Upper lobe of right lung (tissue), 1 donor: ENCODE results near the gene ARHGAP40. TPM values are rescaled to one million over a fixed set of nuclear protein-coding genes. Genes with fewer than 3 reads are reported as not detected.

Source experiments
- ATAC-seq: fragments of 200-7000 bp; cut with Tn5 transposase; one replicate; pipeline ENCODE4 v1.9.1; 2020; ENCODE audit warnings: mild to moderate bottlenecking, moderate library complexity
- DNase-seq: peaks from one replicate; pipeline ENCODE4 v3.0.0-alpha.2; 2020
- H3K27ac ChIP-seq: fragments of 200-600 bp; one replicate; pipeline ENCODE4 v1.8.0; 2022
- H3K27me3 ChIP-seq: fragments of 200-600 bp; one replicate; pipeline ENCODE4 v1.8.0; 2022; ENCODE audit warnings: mild to moderate bottlenecking
- H3K36me3 ChIP-seq: fragments of 200-600 bp; one replicate; pipeline ENCODE4 v1.8.0; 2022
- H3K4me1 ChIP-seq: fragments of 200-600 bp; one replicate; pipeline ENCODE4 v1.8.0; 2022
- H3K4me3 ChIP-seq: fragments of 200-600 bp; one replicate; pipeline ENCODE4 v1.8.0; 2022; ENCODE audit warnings: mild to moderate bottlenecking
- H3K9me3 ChIP-seq: fragments of 200-600 bp; one replicate; pipeline ENCODE4 v1.8.0; 2022
- CTCF ChIP-seq: fragments of 200-600 bp; IDR thresholded peaks from one replicate; pipeline ENCODE4 v1.8.0; 2022; ENCODE audit warnings: antibody characterized with exemption
- intact Hi-C: fragments of 100-400 bp; cut with DNase I; formaldehyde crosslinking; loops from one replicate; pipeline ENCODE4 v1.11.0; 2022
- total RNA-seq: library from RNA; stranded (reverse); fragmentation: NEBNext Ultra II Directional; extraction: Animal tissue kit (Norgen Biotek cat#: 25700); gene quantifications from one replicate; pipeline ENCODE4 v1.2.1, GENCODE V29; 2021
- donor health status: DM: no; HTN: yes; CAD: no; lungs with severe emphysema.

ARHGAP40 gene
- total RNA-seq, 1 donor from 2014 or later: 0.72 TPM

DNA sequence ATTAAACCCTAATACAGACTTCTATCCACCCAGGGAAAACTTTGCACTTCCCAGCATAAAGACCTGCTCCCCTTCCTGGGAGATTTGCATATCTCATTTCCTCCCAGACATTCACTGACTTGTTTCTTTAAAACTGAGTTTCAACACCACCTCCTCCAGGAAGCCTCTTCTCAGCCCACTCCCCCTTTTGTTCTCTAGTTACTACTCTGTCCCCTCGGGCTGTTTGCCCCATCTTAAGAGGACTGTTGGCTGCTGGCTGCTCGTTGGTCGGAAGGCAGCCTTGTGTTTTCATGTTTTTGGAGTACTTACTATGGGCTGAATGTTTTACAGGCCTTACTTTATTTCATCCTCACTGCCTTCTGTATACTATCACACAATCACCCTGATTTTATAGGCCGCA is 6.6 kb downstream of the ARHGAP40 start:
- ATAC-seq: peak; percentile 40
- no peak overlapping the region for H3K4me3 ChIP-seq
- no peaks in the 10 kb centered on the region for H3K36me3 ChIP-seq
- DNase-seq: no peak
- no peak overlapping the region for H3K27ac ChIP-seq
- H3K27me3 ChIP-seq: peaks cover 9% of the 10 kb centered on the region
- intact Hi-C loops: no loop called here
- H3K4me1 ChIP-seq: no peaks in the 10 kb centered on the region
- no peaks in the 10 kb centered on the region for H3K9me3 ChIP-seq
- TF ChIP-seq CTCF: no peak

DNA sequence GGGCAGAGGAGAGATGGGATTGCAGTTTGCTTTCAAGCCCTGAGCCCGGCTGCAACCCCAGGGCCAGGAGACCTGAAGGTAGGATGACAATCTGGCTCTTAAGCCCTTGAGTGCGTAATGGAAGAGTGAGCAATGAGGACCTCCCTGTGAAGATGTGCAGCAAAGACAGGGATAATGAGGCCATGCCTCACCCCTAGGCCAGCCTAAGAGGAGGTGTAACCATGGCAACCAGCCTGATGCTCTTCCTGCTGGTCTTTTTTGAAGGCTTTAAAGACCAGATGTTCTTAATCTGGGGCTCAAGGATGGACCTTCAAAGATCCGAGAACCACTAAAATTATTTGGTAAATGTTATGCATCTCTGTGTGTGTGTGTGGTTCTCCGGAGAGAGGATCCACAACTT is 8.2 kb downstream of the ARHGAP40 start:
- Histone ChIP-seq H3K9me3 (no peaks in the 10 kb centered on the region), H3K4me3 (no peak overlapping the region), H3K27ac (no peak overlapping the region), H3K36me3 (no peaks in the 10 kb centered on the region), H3K27me3 (peaks cover 4% of the 10 kb centered on the region), H3K4me1 (no peaks in the 10 kb centered on the region)
- intact Hi-C loops: no loop called here
- no peak for TF ChIP-seq CTCF
- no peak for DNase-seq
- no peak for ATAC-seq

- Histone ChIP-seq H3K9me3 (no peaks in the 10 kb centered on the region), H3K27me3 (peaks cover 4% of the 10 kb centered on the region), H3K27ac (no peak overlapping the region), H3K4me3 (no peak overlapping the region), H3K4me1 (no peaks in the 10 kb centered on the region), H3K36me3 (no peaks in the 10 kb centered on the region)
- intact Hi-C loops: no loop called here
- DNase-seq: no peak
- no peak for TF ChIP-seq CTCF
- ATAC-seq: no peak
Observed at GRCh38 chr20:38610521-38610920, 8.9 kb downstream of the ARHGAP40 start.

DNA sequence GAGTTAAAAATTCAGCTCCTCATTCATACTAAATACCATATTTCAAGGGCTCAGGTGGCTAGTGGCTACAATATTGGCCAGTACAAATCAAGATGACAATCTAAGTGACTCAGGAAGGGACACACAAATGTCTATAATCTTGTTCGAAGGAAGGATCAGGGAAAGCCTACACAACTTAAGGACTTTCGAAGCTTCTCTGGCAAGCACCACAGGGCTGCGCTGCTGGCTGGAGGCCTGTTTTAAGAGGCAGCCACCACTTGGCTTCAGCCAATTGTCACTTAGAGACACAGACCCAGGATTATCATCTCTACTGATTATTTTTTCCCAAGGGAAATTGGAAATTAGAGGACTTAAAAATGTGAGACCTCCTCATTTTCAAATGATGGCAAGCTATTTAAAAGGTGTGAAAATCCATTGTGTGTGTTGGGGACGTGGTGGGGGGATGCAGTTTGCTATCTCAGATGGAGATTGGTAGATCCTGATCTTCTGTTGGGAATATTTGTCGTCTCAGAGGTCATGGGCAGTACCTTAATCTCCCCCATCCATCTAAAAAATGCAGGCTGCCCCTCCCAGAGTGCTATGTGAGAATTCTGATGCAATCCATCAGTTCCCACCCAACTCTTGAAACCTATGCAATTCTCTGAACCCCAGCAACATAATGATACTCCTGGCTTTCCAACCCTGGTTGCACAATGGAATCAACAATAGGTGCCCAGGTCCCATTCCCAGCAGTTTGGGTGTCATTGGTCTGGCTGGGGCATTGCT is 11.3 kb downstream of the ARHGAP40 start:
- intact Hi-C loops: no loop called here
- TF ChIP-seq CTCF: no peak
- Histone ChIP-seq H3K27me3 (peaks cover 4% of the 10 kb centered on the region), H3K27ac (no peak overlapping the region), H3K4me1 (no peaks in the 10 kb centered on the region), H3K9me3 (no peaks in the 10 kb centered on the region), H3K36me3 (no peaks in the 10 kb centered on the region), H3K4me3 (no peak overlapping the region)
- ATAC-seq (no peak), DNase-seq (no peak)

- Histone ChIP-seq H3K4me1 (no peaks in the 10 kb centered on the region), H3K9me3 (no peaks in the 10 kb centered on the region), H3K4me3 (no peak overlapping the region), H3K27ac (no peak overlapping the region), H3K36me3 (no peaks in the 10 kb centered on the region), H3K27me3 (peaks cover 4% of the 10 kb centered on the region)
- no peak for TF ChIP-seq CTCF
- DNase-seq (no peak), ATAC-seq (no peak)
- intact Hi-C loops: no loop called here
Observed at GRCh38 chr20:38615283-38615682, 13.7 kb downstream of the ARHGAP40 start.

- ATAC-seq (no peak), DNase-seq (no peak)
- no peaks in the 10 kb centered on the region for H3K36me3 ChIP-seq
- intact Hi-C loops: no loop called here
- H3K4me3 ChIP-seq: no peak overlapping the region
- TF ChIP-seq CTCF: no peak
- H3K9me3 ChIP-seq: no peaks in the 10 kb centered on the region
- H3K4me1 ChIP-seq: no peaks in the 10 kb centered on the region
- no peak overlapping the region for H3K27ac ChIP-seq
- H3K27me3 ChIP-seq: peaks cover 4% of the 10 kb centered on the region
Observed at GRCh38 chr20:38616457-38616856, 14.8 kb downstream of the ARHGAP40 start.
